Ureter (tissue), 1 donor: ENCODE measurements around the gene CPLX3. TPM values are rescaled to one million over a fixed set of nuclear protein-coding genes. Genes with fewer than 3 reads are reported as not detected.
A peak's percentile ranks its signal among the peaks of the same experiment; 100 is the strongest.
"Not testable (repeated sequence)": the region's sequence is repeated elsewhere in the genome, so short reads cannot be mapped to it uniquely, and the experiment has no call there.

Experiments
- DNase-seq: peaks from one replicate; pipeline ENCODE4 v3.0.0-alpha.2; 2020; ENCODE audit warnings: low spot score
- total RNA-seq: library from RNA; stranded (reverse); gene quantifications from one replicate; pipeline ENCODE4 v1.2.4, GENCODE V29; 2023
- donor health status: DM: yes; HTN: yes; CAD: no.

The CPLX3 gene
- not detected for total RNA-seq

GRCh38 chr15:74826364-74826819, at the start of gene CPLX3:
TSS of gene CPLX3 (plus strand) at chr15:74826627. CDS start at chr15:74826704, 77 bp downstream.
- DNase-seq, result no peak

GRCh38 chr15:74776821-74777768, 49.3 kb upstream of the CPLX3 start:
- DNase-seq, result no peak

- no peak for DNase-seq
Measured at GRCh38 chr15:74777769-74778598, 48.4 kb upstream of the CPLX3 start.

- DNase-seq, result no peak
Measured at GRCh38 chr15:74778599-74778970, 47.8 kb upstream of the CPLX3 start.

GRCh38 chr15:74779162-74779648, 47.2 kb upstream of the CPLX3 start:
- no peak for DNase-seq

GRCh38 chr15:74780523-74781430, 45.6 kb upstream of the CPLX3 start:
- no peak for DNase-seq

GRCh38 chr15:74781431-74782258, 44.8 kb upstream of the CPLX3 start, which contains the start of gene CSK:
TSS of gene CSK (plus strand) at chr15:74782080. CDS start at chr15:74798298, 16,218 bp downstream.
- DNase-seq, result no peak

- no peak for DNase-seq
Measured at GRCh38 chr15:74782259-74783071, 44.0 kb upstream of the CPLX3 start.

- DNase-seq, result no peak
Measured at GRCh38 chr15:74783072-74783807, 43.2 kb upstream of the CPLX3 start.

GRCh38 chr15:74783808-74784175, 42.6 kb upstream of the CPLX3 start:
- no peak for DNase-seq

- no peak for DNase-seq
Measured at GRCh38 chr15:74784426-74785193, 41.8 kb upstream of the CPLX3 start.

GRCh38 chr15:74785194-74786032, 41.0 kb upstream of the CPLX3 start:
- DNase-seq, result no peak

GRCh38 chr15:74786081-74786480, 40.3 kb upstream of the CPLX3 start:
- not testable (repeated sequence) for DNase-seq

GRCh38 chr15:74786551-74787165, 39.8 kb upstream of the CPLX3 start:
- DNase-seq, result no peak

- DNase-seq, result peak; percentile 73
Measured at GRCh38 chr15:74787251-74788041, 39.0 kb upstream of the CPLX3 start.
